HG03280 (cell line): ENCODE measurements around the gene RNF181.
"Not testable (repeated sequence)": the region's sequence is repeated elsewhere in the genome, so short reads cannot be mapped to it uniquely, and the experiment has no call there.

Experiments
- ATAC-seq: cut with Tn5 transposase; IDR thresholded peaks from one replicate; pipeline ENCODE4 v1.9.1; 2021; ENCODE audit warnings: mild to moderate bottlenecking, moderate library complexity; ENCODE audit not compliant: unreplicated experiment

The RNF181 gene

GRCh38 chr2:85595301-85596025, at the start of gene RNF181:
TSS of gene RNF181 (plus strand) at chr2:85595745. CDS start at chr2:85595764, 19 bp downstream.
- ATAC-seq = peak; percentile 99

- no peak for ATAC-seq
Measured at GRCh38 chr2:85545780-85546240, 49.7 kb upstream of the RNF181 start.

GRCh38 chr2:85547089-85547858, 48.3 kb upstream of the RNF181 start:
- no peak for ATAC-seq

- ATAC-seq = no peak
Measured at GRCh38 chr2:85547859-85548607, 47.5 kb upstream of the RNF181 start.

GRCh38 chr2:85548608-85548900, 47.0 kb upstream of the RNF181 start:
- no peak for ATAC-seq

- no peak for ATAC-seq
Measured at GRCh38 chr2:85549095-85549494, 46.5 kb upstream of the RNF181 start.

GRCh38 chr2:85549826-85550225, 45.7 kb upstream of the RNF181 start:
- ATAC-seq = no peak

GRCh38 chr2:85550486-85550885, 45.1 kb upstream of the RNF181 start:
- ATAC-seq = no peak

GRCh38 chr2:85551698-85552678, 43.6 kb upstream of the RNF181 start:
- ATAC-seq = peak; percentile 71

GRCh38 chr2:85553184-85553583, 42.4 kb upstream of the RNF181 start:
- no peak for ATAC-seq

- no peak for ATAC-seq
Measured at GRCh38 chr2:85554980-85555612, 40.4 kb upstream of the RNF181 start.

- ATAC-seq = no peak
Measured at GRCh38 chr2:85557130-85557529, 38.4 kb upstream of the RNF181 start.

GRCh38 chr2:85558160-85558559, 37.4 kb upstream of the RNF181 start:
- no peak for ATAC-seq

GRCh38 chr2:85560403-85560726, 35.2 kb upstream of the RNF181 start:
- not testable (repeated sequence) for ATAC-seq

GRCh38 chr2:85560812-85561279, 34.7 kb upstream of the RNF181 start:
- ATAC-seq = peak; percentile 21

- peak; percentile 91 for ATAC-seq
Measured at GRCh38 chr2:85561280-85562212, 34.0 kb upstream of the RNF181 start, which contains the start of gene GGCX. TSS of gene GGCX (minus strand) at chr2:85561493. CDS start at chr2:85561428, 65 bp downstream.

GRCh38 chr2:85564144-85564563, 31.4 kb upstream of the RNF181 start:
- no peak for ATAC-seq

- ATAC-seq = no peak
Measured at GRCh38 chr2:85566265-85566664, 29.3 kb upstream of the RNF181 start.

GRCh38 chr2:85575739-85576138, 19.8 kb upstream of the RNF181 start:
- ATAC-seq = no peak
